Liver (tissue), 9 donors: ENCODE measurements around the gene SIAH2. TPM values are rescaled to one million over a fixed set of nuclear protein-coding genes. Genes with fewer than 3 reads are reported as not detected.

Experiments
- DNase-seq: peaks from one replicate; pipeline ENCODE4 v3.0.0-alpha.2; 2017; ENCODE audit warnings: low spot score
- H3K27ac ChIP-seq, 2 donors: one replicate each; pipeline ENCODE4 v1.7.0; 2013; ENCODE audit warnings: inconsistent platforms in 2 of 2, low read length in 2 of 2, control low read depth in 1 of 2, low read depth in 1 of 2, mild to moderate bottlenecking in 1 of 2
- H3K27me3 ChIP-seq, 4 donors: one replicate each; pipeline versions ENCODE4 v1.6.1 to v1.7.0; 2013; ENCODE audit warnings: low read length in 3 of 4, inconsistent platforms in 1 of 4, mild to moderate bottlenecking in 1 of 4, moderate library complexity in 1 of 4; ENCODE audit not compliant: control insufficient read depth in 4 of 4, insufficient read depth in 4 of 4
- H3K36me3 ChIP-seq, 4 donors: one replicate each; pipeline versions ENCODE4 v1.6.1 to v1.7.0; 2013; ENCODE audit warnings: low read length in 3 of 4, mild to moderate bottlenecking in 3 of 4, low read depth in 1 of 4, moderate library complexity in 1 of 4; ENCODE audit not compliant: control insufficient read depth in 4 of 4, insufficient read depth in 3 of 4
- H3K4me1 ChIP-seq, 4 donors: one replicate each; pipeline versions ENCODE4 v1.6.1 to v1.7.0; 2013; ENCODE audit warnings: low read length in 3 of 4, mild to moderate bottlenecking in 3 of 4, moderate library complexity in 1 of 4; ENCODE audit not compliant: control insufficient read depth in 4 of 4, insufficient read depth in 4 of 4
- H3K4me3 ChIP-seq, 3 donors: one replicate each; pipeline versions ENCODE4 v1.6.1 to v1.7.0; 2013; ENCODE audit warnings: low read length in 3 of 3, control low read depth in 1 of 3, low read depth in 1 of 3, mild to moderate bottlenecking in 1 of 3
- H3K9ac ChIP-seq, 2 donors: one replicate each; pipeline ENCODE4 v1.7.0; 2013; ENCODE audit warnings: low read length in 2 of 2, mild to moderate bottlenecking in 2 of 2, moderate library complexity in 2 of 2, control low read depth in 1 of 2, low read depth in 1 of 2
- H3K9me3 ChIP-seq, 4 donors: one replicate each; pipeline versions ENCODE4 v1.6.1 to v1.7.0; 2013; ENCODE audit warnings: low read length in 3 of 4; ENCODE audit not compliant: control insufficient read depth in 4 of 4
- FOXA2 ChIP-seq: IDR thresholded peaks from 2 replicates; pipeline ENCODE4 v1.6.1; 2016; ENCODE audit warnings: antibody characterized with exemption
- HNF4A ChIP-seq, 2 donors: conservative IDR thresholded peaks; 2 replicates each; pipeline ENCODE4 v1.6.1; 2016; ENCODE audit warnings: antibody characterized with exemption in 2 of 2, mild to moderate bottlenecking in 2 of 2
- HNF4G ChIP-seq: IDR thresholded peaks from 2 replicates; pipeline ENCODE4 v1.6.1; 2016; ENCODE audit warnings: antibody characterized with exemption
- JUND ChIP-seq, 2 donors: IDR thresholded peaks; 2 replicates each; pipeline ENCODE4 v1.6.1; 2016; ENCODE audit warnings: antibody characterized with exemption in 2 of 2
- RAD21 ChIP-seq, 2 donors: IDR thresholded peaks; 2 replicates each; pipeline ENCODE4 v1.6.1; 2016; ENCODE audit warnings: antibody characterized with exemption in 2 of 2, mild to moderate bottlenecking in 2 of 2
- RXRA ChIP-seq, 2 donors: IDR thresholded peaks; 2 replicates each; pipeline ENCODE4 v1.6.1; 2017 to 2018; ENCODE audit warnings: antibody characterized with exemption in 2 of 2, mild to moderate bottlenecking in 1 of 2
- TAF1 ChIP-seq: conservative IDR thresholded peaks from 2 replicates; pipeline ENCODE4 v1.6.1; 2016; ENCODE audit warnings: antibody characterized with exemption, mild to moderate bottlenecking
- YY1 ChIP-seq: IDR thresholded peaks from 2 replicates; pipeline ENCODE4 v1.6.1; 2016; ENCODE audit warnings: antibody characterized with exemption, mild to moderate bottlenecking
- WGBS: extraction: QIAGEN DNeasy Blood & Tissue Kit; methylation state at CpG from one replicate; pipeline ENCODE4 v1.1.7; 2013; 5-methylcytosine and 5-hydroxymethylcytosine counted together
- polyA plus RNA-seq, 2 donors: library from polyadenylated mRNA; stranded (reverse) in 1 of 2; unstranded in 1 of 2; fragments of 200-250 nt in 1 of 2; fragments of >200 nt in 1 of 2; fragmentation: Nextera tagmentation in 1 of 2; extraction: Ambion mirVana in 1 of 2; gene quantifications; one replicate each; pipeline versions ENCODE4 v1.2.1 to v1.2.3, GENCODE V29; 2013 to 2015
- total RNA-seq, 2 donors: library from RNA; depleted of rRNA; stranded (reverse); fragments of >200 nt; gene quantifications; one replicate each; pipeline ENCODE4 v1.2.3, GENCODE V29; 2014
- TF ChIP-seq, protein P1 (sequence below): IDR thresholded peaks from 2 replicates; pipeline ENCODE4 v1.6.1; 2016; ENCODE audit warnings: antibody characterized with exemption
- TF ChIP-seq, protein P2 (sequence below): IDR thresholded peaks from 2 replicates; pipeline ENCODE4 v1.6.1; 2016; ENCODE audit warnings: antibody characterized with exemption, mild to moderate bottlenecking
- TF ChIP-seq, protein P3 (sequence below): fragments of 150-350 bp; IDR thresholded peaks from 2 replicates; pipeline ENCODE4 v1.5.1; 2017; ENCODE audit warnings: improper control_type of control experiment, low read depth, low read length; ENCODE audit not compliant: missing input control
- donor health status: healthy.
- donor health status: healthy.
- donor health status: healthy.
- donor health status: healthy.
- donor health status: healthy.

SIAH2 gene
- total and polyA plus RNA-seq, 4 donors = 12.1 to 104 (median 20.3) TPM

DNA sequence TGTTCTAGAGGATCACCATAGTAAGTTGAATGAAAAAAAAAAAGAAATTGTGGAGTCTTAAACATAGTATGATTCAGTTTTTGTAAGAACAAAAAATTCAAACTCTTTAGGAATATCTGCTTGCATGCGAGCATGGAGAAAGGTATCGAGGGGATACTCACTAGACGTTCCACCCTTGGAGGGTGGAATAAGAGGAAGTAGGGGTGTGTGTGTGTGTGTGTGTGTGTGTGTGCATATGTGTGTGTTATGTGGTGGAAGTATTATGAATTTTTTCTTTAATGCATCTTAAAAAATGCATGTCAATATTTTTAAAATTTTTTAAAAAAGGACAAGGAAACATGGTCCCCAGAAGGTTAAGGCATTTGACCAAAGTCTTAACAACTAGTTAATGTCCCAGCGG is 26.5 kb upstream of the SIAH2 start:
- no peak overlapping the region for H3K27ac ChIP-seq
- peaks cover 0 to 4% (median 0%) of the 10 kb centered on the region in 4 donors for H3K4me1 ChIP-seq
- no peak for TF ChIP-seq TAF1
- no peak for TF ChIP-seq YY1
- no peak for TF ChIP-seq FOXA2
- TF ChIP-seq, protein P1, sequence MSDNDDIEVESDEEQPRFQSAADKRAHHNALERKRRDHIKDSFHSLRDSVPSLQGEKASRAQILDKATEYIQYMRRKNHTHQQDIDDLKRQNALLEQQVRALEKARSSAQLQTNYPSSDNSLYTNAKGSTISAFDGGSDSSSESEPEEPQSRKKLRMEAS = no peak
- no peak for TF ChIP-seq HNF4G
- TF ChIP-seq, protein P2, sequence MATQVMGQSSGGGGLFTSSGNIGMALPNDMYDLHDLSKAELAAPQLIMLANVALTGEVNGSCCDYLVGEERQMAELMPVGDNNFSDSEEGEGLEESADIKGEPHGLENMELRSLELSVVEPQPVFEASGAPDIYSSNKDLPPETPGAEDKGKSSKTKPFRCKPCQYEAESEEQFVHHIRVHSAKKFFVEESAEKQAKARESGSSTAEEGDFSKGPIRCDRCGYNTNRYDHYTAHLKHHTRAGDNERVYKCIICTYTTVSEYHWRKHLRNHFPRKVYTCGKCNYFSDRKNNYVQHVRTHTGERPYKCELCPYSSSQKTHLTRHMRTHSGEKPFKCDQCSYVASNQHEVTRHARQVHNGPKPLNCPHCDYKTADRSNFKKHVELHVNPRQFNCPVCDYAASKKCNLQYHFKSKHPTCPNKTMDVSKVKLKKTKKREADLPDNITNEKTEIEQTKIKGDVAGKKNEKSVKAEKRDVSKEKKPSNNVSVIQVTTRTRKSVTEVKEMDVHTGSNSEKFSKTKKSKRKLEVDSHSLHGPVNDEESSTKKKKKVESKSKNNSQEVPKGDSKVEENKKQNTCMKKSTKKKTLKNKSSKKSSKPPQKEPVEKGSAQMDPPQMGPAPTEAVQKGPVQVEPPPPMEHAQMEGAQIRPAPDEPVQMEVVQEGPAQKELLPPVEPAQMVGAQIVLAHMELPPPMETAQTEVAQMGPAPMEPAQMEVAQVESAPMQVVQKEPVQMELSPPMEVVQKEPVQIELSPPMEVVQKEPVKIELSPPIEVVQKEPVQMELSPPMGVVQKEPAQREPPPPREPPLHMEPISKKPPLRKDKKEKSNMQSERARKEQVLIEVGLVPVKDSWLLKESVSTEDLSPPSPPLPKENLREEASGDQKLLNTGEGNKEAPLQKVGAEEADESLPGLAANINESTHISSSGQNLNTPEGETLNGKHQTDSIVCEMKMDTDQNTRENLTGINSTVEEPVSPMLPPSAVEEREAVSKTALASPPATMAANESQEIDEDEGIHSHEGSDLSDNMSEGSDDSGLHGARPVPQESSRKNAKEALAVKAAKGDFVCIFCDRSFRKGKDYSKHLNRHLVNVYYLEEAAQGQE = no peak
- H3K36me3 ChIP-seq = no peaks in the 10 kb centered on the region
- 87% methylated on average over 4 of the region's 4 CpGs for WGBS
- no peak overlapping the region for H3K9ac ChIP-seq
- H3K27me3 ChIP-seq = no peaks in the 10 kb centered on the region
- H3K4me3 ChIP-seq = no peak overlapping the region
- H3K9me3 ChIP-seq = no peaks in the 10 kb centered on the region
- no peak for DNase-seq

DNA sequence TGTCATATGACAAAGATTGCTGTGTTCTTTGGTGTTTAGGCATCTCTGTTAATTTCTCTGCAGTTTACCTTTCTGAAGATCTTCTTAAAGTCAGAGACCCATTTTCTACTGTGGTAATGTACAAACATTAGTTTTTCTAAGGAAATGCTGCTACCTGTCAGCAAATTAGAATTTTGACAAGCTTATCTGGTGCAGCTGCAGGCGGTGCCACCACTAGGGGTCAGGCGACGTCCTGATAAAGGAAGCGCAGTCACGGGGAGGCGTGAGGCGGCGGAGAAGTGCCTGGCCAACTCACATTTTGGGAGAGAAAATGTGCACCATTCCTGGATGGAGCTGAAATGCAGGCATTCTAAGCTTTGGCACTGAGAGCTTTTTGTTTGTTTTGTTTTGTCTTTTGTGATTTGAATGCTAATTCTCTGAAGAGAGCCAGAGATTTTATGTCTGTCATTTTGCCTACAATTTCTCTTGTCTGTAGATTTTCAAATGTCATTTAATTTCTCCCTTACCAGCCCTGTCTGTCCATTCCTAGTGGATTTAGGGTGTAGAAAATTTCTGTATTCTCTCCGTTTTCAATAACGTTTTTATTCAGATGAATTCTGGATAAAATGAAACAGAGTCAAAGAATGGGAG is 24.9 kb upstream of the SIAH2 start:
- Histone ChIP-seq H3K4me3 (no peak overlapping the region), H3K27ac (no peak overlapping the region), H3K27me3 (no peaks in the 10 kb centered on the region), H3K9me3 (no peaks in the 10 kb centered on the region), H3K4me1 (peaks cover 0 to 4% (median 0%) of the 10 kb centered on the region in 4 donors), H3K9ac (no peak overlapping the region), H3K36me3 (no peaks in the 10 kb centered on the region)
- peak; percentile 90 for DNase-seq
- 4% methylated on average over 10 of the region's 10 CpGs for WGBS
- TF ChIP-seq HNF4A (conservative IDR thresholded peaks at IDR 0.05) = no peak
- TF ChIP-seq RAD21 (IDR thresholded peaks at IDR 0.05) = peak; percentile 95 to 97
- TF ChIP-seq, protein P1 = no peak
- TF ChIP-seq, protein P3, sequence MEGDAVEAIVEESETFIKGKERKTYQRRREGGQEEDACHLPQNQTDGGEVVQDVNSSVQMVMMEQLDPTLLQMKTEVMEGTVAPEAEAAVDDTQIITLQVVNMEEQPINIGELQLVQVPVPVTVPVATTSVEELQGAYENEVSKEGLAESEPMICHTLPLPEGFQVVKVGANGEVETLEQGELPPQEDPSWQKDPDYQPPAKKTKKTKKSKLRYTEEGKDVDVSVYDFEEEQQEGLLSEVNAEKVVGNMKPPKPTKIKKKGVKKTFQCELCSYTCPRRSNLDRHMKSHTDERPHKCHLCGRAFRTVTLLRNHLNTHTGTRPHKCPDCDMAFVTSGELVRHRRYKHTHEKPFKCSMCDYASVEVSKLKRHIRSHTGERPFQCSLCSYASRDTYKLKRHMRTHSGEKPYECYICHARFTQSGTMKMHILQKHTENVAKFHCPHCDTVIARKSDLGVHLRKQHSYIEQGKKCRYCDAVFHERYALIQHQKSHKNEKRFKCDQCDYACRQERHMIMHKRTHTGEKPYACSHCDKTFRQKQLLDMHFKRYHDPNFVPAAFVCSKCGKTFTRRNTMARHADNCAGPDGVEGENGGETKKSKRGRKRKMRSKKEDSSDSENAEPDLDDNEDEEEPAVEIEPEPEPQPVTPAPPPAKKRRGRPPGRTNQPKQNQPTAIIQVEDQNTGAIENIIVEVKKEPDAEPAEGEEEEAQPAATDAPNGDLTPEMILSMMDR = peak; percentile 93
- TF ChIP-seq RXRA (IDR thresholded peaks at IDR 0.05) = peak in 1 of 2 donors; percentile 13

DNA sequence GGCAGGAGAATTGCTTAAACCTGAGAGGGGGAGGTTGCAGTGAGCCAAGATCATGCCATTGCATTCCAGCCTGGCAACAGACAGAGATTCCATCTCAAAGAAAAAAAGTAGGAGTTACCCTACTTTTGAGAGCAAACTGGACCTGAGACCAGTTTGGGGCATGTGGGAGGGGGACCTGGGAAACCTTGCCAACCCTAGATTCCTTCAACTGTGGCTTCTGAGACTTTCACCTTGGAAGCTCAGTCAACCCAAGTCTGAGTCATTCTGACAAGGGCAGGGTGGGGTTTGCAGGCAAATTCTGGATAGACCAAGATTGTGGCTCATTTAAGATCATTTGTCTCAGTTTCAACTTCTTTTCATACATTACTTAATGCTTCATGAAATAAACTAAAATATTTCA is 23.8 kb upstream of the SIAH2 start:
- Histone ChIP-seq H3K27me3 (no peaks in the 10 kb centered on the region), H3K27ac (no peak overlapping the region), H3K9ac (no peak overlapping the region), H3K9me3 (no peaks in the 10 kb centered on the region), H3K4me1 (peaks cover 0 to 4% (median 0%) of the 10 kb centered on the region in 4 donors), H3K4me3 (no peak overlapping the region), H3K36me3 (no peaks in the 10 kb centered on the region)
- no peak for DNase-seq
- TF ChIP-seq YY1 (no peak), JUND (IDR thresholded peaks at IDR 0.05) (no peak), HNF4G (no peak)
- TF ChIP-seq, protein P1 = no peak
